Measurements from ENCODE around the gene PARD3B.

DNA sequence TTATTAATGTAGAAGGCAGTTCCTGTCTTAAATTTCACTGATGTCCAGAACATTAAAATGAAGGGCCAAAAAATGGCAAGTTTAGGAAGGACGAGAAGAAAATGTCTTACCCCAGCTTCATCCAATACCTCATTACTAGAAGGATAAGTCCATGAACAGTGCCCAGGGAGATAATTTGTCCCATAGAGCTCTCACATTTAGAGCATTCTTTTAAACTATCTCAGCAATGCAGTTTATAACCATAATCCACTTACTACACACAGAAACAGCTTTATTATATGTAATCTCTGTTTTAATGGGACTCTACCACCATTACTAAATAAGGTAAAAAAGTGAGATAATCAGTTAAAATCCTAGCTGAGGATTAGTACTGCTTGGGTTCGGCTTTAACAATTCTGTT, 142.5 kb downstream of the PARD3B start:
- TF ChIP-seq POLR2A (IDR thresholded peaks at IDR 0.05) (no peak), POLR2AphosphoS5 (IDR thresholded peaks at IDR 0.05) (no peak)
- TF ChIP-seq, protein P1, sequence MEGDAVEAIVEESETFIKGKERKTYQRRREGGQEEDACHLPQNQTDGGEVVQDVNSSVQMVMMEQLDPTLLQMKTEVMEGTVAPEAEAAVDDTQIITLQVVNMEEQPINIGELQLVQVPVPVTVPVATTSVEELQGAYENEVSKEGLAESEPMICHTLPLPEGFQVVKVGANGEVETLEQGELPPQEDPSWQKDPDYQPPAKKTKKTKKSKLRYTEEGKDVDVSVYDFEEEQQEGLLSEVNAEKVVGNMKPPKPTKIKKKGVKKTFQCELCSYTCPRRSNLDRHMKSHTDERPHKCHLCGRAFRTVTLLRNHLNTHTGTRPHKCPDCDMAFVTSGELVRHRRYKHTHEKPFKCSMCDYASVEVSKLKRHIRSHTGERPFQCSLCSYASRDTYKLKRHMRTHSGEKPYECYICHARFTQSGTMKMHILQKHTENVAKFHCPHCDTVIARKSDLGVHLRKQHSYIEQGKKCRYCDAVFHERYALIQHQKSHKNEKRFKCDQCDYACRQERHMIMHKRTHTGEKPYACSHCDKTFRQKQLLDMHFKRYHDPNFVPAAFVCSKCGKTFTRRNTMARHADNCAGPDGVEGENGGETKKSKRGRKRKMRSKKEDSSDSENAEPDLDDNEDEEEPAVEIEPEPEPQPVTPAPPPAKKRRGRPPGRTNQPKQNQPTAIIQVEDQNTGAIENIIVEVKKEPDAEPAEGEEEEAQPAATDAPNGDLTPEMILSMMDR (IDR thresholded peaks at IDR 0.05) = no peak

Data from stomach (tissue), 4 donors.